ENCODE data around the gene METTL8.
A peak's percentile ranks its signal among the peaks of the same experiment; 100 is the strongest.

METTL8 gene

GRCh38 chr2:171322928-171323327, 110.9 kb downstream of the METTL8 start:
- no peak overlapping the region for H3K9ac ChIP-seq (ENCODE audit: insufficient read length)
- DNase-seq (ENCODE audit: low read depth, low spot score): no peak
- no peak overlapping the region for H3K4me3 ChIP-seq
- TF ChIP-seq POLR2AphosphoS5 (IDR thresholded peaks at IDR 0.05; ENCODE audit: borderline replicate concordance, low read depth, low read length): no peak
- TF ChIP-seq FOXP2 (optimal IDR thresholded peaks at IDR 0.05; ENCODE audit: control extremely low read depth, extremely low read length, insufficient read depth): no peak
- no peak for TF ChIP-seq EZH2 (IDR thresholded peaks at IDR 0.05)
- H3K9me3 ChIP-seq (ENCODE audit: low read depth, low read length): no peaks in the 10 kb centered on the region
- no peaks in the 10 kb centered on the region for H3K36me3 ChIP-seq (ENCODE audit: insufficient read depth, low read length)
- no peak overlapping the region for H3K27ac ChIP-seq

DNA sequence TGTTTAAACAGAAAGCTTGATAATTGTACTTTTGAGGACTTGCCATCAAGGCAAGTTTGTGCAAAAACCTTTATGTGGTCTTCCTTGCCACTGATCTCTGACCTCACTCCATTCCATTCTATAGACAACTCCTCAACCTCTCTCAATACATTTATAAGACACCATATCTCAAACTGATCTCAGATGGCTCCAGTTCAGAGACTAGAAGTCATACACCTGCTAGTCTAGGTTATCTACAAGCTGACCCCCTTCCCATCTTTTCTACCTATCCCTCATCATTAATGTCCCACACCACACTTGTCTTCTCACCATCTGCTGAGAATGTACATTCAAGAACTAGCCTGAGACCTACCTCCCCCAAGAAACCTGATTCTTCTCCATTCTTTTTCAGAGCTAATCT, 113.1 kb downstream of the METTL8 start:
- Histone ChIP-seq H3K27ac (no peak overlapping the region), H3K4me3 (no peak overlapping the region), H3K9ac (ENCODE audit: insufficient read length) (no peak overlapping the region), H3K36me3 (ENCODE audit: insufficient read depth, low read length) (no peaks in the 10 kb centered on the region), H3K9me3 (ENCODE audit: low read depth, low read length) (no peaks in the 10 kb centered on the region)
- TF ChIP-seq EZH2 (IDR thresholded peaks at IDR 0.05) (no peak), FOXP2 (optimal IDR thresholded peaks at IDR 0.05; ENCODE audit: control extremely low read depth, extremely low read length, insufficient read depth) (no peak), POLR2AphosphoS5 (IDR thresholded peaks at IDR 0.05; ENCODE audit: borderline replicate concordance, low read depth, low read length) (no peak)
- no peak for DNase-seq (ENCODE audit: low read depth, low spot score)

DNA sequence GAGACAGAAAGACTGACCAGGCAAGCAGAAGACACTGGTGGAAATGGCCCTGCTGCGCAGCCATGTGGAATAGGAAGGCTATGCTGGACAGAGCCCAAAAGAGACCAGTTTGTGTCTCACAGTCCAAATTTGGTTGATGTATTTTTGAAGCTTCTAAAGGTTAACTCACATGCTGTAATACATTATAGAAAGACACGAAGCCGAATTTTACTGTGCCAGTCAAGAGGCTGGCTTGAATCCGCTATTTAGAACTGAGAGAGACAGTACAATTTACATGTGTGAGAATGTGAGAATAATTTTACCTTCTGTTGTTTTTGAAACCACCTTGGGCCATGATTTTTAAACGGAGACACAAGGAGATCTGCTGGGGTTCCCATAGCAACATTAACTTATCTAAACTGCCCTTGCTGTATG, 113.6 kb downstream of the METTL8 start:
- H3K4me3 ChIP-seq: no peak overlapping the region
- TF ChIP-seq POLR2AphosphoS5 (IDR thresholded peaks at IDR 0.05; ENCODE audit: borderline replicate concordance, low read depth, low read length) (no peak), FOXP2 (optimal IDR thresholded peaks at IDR 0.05; ENCODE audit: control extremely low read depth, extremely low read length, insufficient read depth) (no peak), EZH2 (IDR thresholded peaks at IDR 0.05) (no peak)
- no peaks in the 10 kb centered on the region for H3K9me3 ChIP-seq (ENCODE audit: low read depth, low read length)
- no peak overlapping the region for H3K27ac ChIP-seq
- no peak overlapping the region for H3K9ac ChIP-seq (ENCODE audit: insufficient read length)
- DNase-seq (ENCODE audit: low read depth, low spot score): no peak
- H3K36me3 ChIP-seq (ENCODE audit: insufficient read depth, low read length): no peaks in the 10 kb centered on the region

- DNase-seq (ENCODE audit: low read depth, low spot score): no peak
- Histone ChIP-seq H3K9me3 (ENCODE audit: low read depth, low read length) (no peaks in the 10 kb centered on the region), H3K9ac (ENCODE audit: insufficient read length) (peak overlapping the region; percentile 16), H3K27ac (peak overlapping the region; percentile 58; the same call in 1 of the 2 replicates), H3K36me3 (ENCODE audit: insufficient read depth, low read length) (no peaks in the 10 kb centered on the region), H3K4me3 (no peak overlapping the region)
- TF ChIP-seq EZH2 (IDR thresholded peaks at IDR 0.05): no peak
- no peak for TF ChIP-seq POLR2AphosphoS5 (IDR thresholded peaks at IDR 0.05; ENCODE audit: borderline replicate concordance, low read depth, low read length)
- TF ChIP-seq FOXP2 (optimal IDR thresholded peaks at IDR 0.05; ENCODE audit: control extremely low read depth, extremely low read length, insufficient read depth): no peak
These were observed 114.5 kb downstream of the METTL8 start for GRCh38 chr2:171319164-171319810.

DNA sequence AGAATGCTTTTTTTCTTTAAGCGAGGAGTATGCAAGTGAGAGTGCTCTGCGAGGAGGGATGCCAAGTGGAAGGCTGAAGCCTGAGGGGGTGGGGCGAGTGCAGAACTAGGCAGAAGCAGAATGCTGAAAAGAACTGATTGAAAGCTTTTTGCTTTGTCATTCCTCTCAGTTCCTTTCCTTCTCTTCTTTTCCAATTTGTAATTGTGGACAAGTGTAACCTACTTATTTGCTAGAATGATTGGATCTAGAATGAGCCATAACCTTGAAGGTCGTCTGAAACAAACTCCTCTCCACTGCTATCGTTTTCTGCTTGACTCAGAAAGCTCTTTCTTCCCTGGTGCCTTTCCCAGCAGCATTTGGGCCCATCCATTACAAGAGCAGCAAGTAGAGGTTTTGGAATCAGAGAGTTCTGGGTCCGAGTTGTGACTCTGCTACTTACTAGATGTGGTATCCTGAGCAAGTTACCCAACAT, 115.3 kb downstream of the METTL8 start:
- H3K9ac ChIP-seq (ENCODE audit: insufficient read length): no peak overlapping the region
- no peak overlapping the region for H3K4me3 ChIP-seq
- no peaks in the 10 kb centered on the region for H3K36me3 ChIP-seq (ENCODE audit: insufficient read depth, low read length)
- DNase-seq (ENCODE audit: low read depth, low spot score): no peak
- no peaks in the 10 kb centered on the region for H3K9me3 ChIP-seq (ENCODE audit: low read depth, low read length)
- no peak for TF ChIP-seq EZH2 (IDR thresholded peaks at IDR 0.05)
- TF ChIP-seq POLR2AphosphoS5 (IDR thresholded peaks at IDR 0.05; ENCODE audit: borderline replicate concordance, low read depth, low read length): no peak
- no peak for TF ChIP-seq FOXP2 (optimal IDR thresholded peaks at IDR 0.05; ENCODE audit: control extremely low read depth, extremely low read length, insufficient read depth)
- H3K27ac ChIP-seq: peak overlapping the region; percentile 58; the same call in 1 of the 2 replicates

- H3K9me3 ChIP-seq (ENCODE audit: low read depth, low read length): no peaks in the 10 kb centered on the region
- no peak overlapping the region for H3K4me3 ChIP-seq
- no peak overlapping the region for H3K27ac ChIP-seq
- no peak for DNase-seq (ENCODE audit: low read depth, low spot score)
- TF ChIP-seq POLR2AphosphoS5 (IDR thresholded peaks at IDR 0.05; ENCODE audit: borderline replicate concordance, low read depth, low read length) (no peak), FOXP2 (optimal IDR thresholded peaks at IDR 0.05; ENCODE audit: control extremely low read depth, extremely low read length, insufficient read depth) (no peak), EZH2 (IDR thresholded peaks at IDR 0.05) (no peak)
- H3K36me3 ChIP-seq (ENCODE audit: insufficient read depth, low read length): no peaks in the 10 kb centered on the region
- no peak overlapping the region for H3K9ac ChIP-seq (ENCODE audit: insufficient read length)
These were observed 116.2 kb downstream of the METTL8 start for GRCh38 chr2:171317492-171318125.

GRCh38 chr2:171316755-171317337, 116.9 kb downstream of the METTL8 start:
- Histone ChIP-seq H3K9ac (ENCODE audit: insufficient read length) (no peak overlapping the region), H3K36me3 (ENCODE audit: insufficient read depth, low read length) (no peaks in the 10 kb centered on the region), H3K27ac (no peak overlapping the region), H3K4me3 (no peak overlapping the region), H3K9me3 (ENCODE audit: low read depth, low read length) (no peaks in the 10 kb centered on the region)
- no peak for TF ChIP-seq POLR2AphosphoS5 (IDR thresholded peaks at IDR 0.05; ENCODE audit: borderline replicate concordance, low read depth, low read length)
- no peak for TF ChIP-seq FOXP2 (optimal IDR thresholded peaks at IDR 0.05; ENCODE audit: control extremely low read depth, extremely low read length, insufficient read depth)
- no peak for TF ChIP-seq EZH2 (IDR thresholded peaks at IDR 0.05)
- no peak for DNase-seq (ENCODE audit: low read depth, low spot score)

- Histone ChIP-seq H3K9me3 (ENCODE audit: low read depth, low read length) (no peaks in the 10 kb centered on the region), H3K9ac (ENCODE audit: insufficient read length) (no peak overlapping the region), H3K36me3 (ENCODE audit: insufficient read depth, low read length) (no peaks in the 10 kb centered on the region), H3K27ac (no peak overlapping the region), H3K4me3 (no peak overlapping the region)
- TF ChIP-seq POLR2AphosphoS5 (IDR thresholded peaks at IDR 0.05; ENCODE audit: borderline replicate concordance, low read depth, low read length): no peak
- TF ChIP-seq EZH2 (IDR thresholded peaks at IDR 0.05): no peak
- no peak for TF ChIP-seq FOXP2 (optimal IDR thresholded peaks at IDR 0.05; ENCODE audit: control extremely low read depth, extremely low read length, insufficient read depth)
- no peak for DNase-seq (ENCODE audit: low read depth, low spot score)
These were observed 117.6 kb downstream of the METTL8 start for GRCh38 chr2:171316220-171316619.

All from SK-N-MC (cell line).